GM21423 (cell line): ENCODE results near the gene PRKCZ.
"Not testable (repeated sequence)": the region's sequence is repeated elsewhere in the genome, so short reads cannot be mapped to it uniquely, and the experiment has no call there.

Source experiments
- ATAC-seq: cut with Tn5 transposase; IDR thresholded peaks from one replicate; pipeline ENCODE4 v1.9.1; 2021; ENCODE audit warnings: mild to moderate bottlenecking, moderate library complexity; ENCODE audit not compliant: unreplicated experiment

The PRKCZ gene

DNA sequence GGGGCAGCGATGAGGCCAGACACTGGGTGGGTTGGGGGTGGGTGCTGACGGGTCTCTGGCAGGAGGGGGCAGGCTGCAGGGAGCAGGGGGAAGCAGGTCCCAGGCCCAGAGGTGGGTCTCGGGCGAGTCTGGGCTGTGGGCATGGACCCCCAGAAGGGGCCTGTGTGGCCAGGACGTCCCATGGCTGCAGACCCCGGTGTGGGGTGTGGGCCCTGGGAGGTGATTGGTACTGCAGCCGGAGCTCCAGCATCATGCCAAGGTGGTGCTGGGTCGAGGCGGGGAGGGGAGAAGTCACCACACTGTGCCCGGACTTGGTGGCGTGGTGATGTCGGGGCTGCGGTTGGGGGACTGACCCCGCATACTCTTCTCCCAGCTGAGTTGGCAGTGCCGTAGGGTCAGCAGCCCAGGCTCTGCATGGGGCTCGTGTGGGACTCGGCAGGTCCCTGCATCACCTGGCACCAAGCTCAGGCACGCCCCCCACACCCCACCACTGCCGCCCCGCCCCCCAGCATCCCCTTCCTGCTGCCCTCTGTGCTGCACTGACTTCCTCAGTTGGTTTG is 31.2 kb downstream of the PRKCZ start:
- ATAC-seq = no peak

- no peak for ATAC-seq
Measured at GRCh38 chr1:2082064-2082463, 31.9 kb downstream of the PRKCZ start.

- no peak for ATAC-seq
Measured at GRCh38 chr1:2083666-2084065, 33.5 kb downstream of the PRKCZ start.

GRCh38 chr1:2084306-2084705 is 34.1 kb downstream of the PRKCZ start:
- ATAC-seq = no peak

GRCh38 chr1:2085080-2085479 is 34.9 kb downstream of the PRKCZ start:
- no peak for ATAC-seq

- ATAC-seq = no peak
Measured at GRCh38 chr1:2086446-2087078, 36.4 kb downstream of the PRKCZ start.

- no peak for ATAC-seq
Measured at GRCh38 chr1:2087766-2088165, 37.6 kb downstream of the PRKCZ start.

GRCh38 chr1:2088458-2088857 is 38.2 kb downstream of the PRKCZ start:
- no peak for ATAC-seq

- no peak for ATAC-seq
Measured at GRCh38 chr1:2089051-2089450, 38.8 kb downstream of the PRKCZ start.

GRCh38 chr1:2090216-2090890 is 40.1 kb downstream of the PRKCZ start:
- no peak for ATAC-seq

DNA sequence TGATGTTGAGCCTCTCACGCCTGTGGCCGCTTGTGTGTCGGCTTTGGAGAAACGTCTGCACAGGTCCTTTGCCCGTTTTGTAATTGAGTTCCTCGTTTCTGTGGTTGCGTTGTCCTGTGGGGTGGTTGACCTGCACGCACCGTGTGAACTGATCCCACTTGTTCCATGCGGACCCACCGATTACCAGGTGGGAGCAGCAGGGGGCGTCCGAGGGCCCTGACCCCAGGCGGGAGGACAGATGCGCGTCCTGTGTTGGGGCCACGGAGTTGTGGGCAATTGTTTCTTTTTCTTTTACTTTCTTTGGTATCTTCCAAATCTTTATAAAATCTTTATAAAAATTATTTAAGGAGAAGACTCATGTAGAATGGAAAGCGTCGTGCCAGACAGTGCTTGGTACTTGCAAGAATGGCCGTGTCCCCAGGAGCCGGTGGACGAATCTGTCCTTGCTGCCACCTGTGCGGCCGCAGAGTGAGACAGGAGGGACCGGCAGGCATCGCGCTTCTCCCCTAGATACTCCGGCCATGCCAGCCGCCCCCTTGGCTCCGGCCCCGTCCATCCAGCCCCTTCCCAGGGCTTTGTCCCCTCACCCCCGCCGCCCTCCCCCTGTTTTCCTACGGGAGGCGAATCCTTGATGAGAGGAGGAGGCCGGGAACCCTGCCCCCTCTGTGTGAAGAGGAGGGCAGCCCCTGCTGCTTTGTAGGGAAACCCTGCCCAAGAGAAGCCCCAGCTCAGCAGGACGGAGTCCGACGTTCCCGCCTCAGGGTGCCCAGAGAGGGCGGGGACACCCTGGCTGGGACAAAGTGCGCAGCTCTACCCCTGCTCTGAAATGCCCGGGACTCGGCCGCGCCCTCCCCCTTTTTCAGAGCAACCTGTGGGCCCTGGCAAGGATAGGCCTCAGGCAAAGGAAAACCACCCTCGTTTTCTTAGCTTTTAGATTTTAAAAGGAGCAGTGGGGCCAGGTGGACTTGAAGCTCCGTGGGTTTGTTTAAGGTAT is 41.7 kb downstream of the PRKCZ start:
- no peak for ATAC-seq

- ATAC-seq = no peak
Measured at GRCh38 chr1:2093055-2093454, 42.8 kb downstream of the PRKCZ start.

GRCh38 chr1:2093636-2094035 is 43.4 kb downstream of the PRKCZ start:
- ATAC-seq = no peak

GRCh38 chr1:2094269-2095158 is 44.3 kb downstream of the PRKCZ start:
- not testable (repeated sequence) for ATAC-seq

DNA sequence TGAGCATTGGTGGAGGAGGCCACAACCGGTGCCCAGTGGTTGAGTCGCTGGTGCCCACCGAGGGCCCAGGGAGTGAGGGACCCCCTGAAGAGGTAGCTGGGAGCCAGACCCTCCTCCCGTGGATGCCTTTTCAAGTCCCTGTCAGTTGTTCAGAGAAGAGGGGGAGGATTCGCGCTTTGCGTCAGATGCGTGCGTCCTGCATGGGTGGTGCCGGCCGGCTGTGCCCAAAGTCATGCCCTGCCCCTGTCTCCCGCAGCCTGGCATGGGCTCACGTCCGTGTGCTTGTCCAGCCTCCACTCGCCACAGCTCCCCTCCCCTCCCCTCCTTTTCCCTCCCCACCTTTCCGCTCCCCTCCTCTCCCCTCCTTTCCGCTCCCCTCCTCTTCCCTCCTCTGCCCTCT is 45.2 kb downstream of the PRKCZ start:
- no peak for ATAC-seq

GRCh38 chr1:2095981-2096736 is 45.9 kb downstream of the PRKCZ start:
- ATAC-seq = no peak

DNA sequence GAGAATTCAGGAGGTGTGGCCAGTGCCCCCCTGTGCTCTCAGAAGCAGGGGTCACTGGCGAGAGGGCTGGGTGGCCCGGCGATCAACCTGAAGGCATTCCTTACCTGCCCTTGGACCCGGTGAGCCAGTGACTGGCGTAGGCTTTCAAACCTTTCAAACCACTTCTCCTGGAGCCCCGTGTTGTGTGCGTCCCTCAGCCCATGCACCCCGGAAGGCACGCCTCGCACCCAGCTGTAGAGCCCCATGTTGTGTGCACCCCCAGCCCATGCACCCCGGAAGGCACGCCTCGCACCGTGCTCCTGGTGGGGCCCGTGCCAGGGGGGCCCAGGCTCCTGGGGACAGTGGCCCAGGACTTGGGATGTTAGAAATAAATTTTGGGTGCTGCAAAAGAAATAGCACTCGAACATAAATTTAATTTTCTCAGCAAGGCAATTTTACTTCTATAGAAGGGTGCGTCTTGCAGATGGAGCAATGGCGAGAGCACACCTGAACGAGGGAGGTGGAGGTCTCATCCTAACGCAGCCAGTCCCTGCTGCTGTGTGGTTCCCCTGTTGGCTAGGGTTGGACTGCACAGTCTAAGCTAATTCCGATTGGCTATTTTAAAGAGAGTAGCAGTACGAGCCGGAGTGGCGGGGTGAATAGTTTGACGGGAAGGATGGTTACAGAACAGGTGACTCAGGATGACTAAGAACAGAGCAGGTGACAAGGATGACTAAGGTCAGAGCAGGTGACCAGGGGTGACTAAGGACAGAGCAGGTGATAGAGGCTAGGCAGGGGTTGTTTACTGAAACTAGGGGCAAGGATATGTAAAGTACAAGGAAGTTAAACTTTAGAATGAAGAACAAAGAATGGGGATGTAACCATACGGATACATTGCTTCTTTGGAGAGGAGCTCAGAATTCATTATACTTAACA is 47.4 kb downstream of the PRKCZ start:
- ATAC-seq = no peak

DNA sequence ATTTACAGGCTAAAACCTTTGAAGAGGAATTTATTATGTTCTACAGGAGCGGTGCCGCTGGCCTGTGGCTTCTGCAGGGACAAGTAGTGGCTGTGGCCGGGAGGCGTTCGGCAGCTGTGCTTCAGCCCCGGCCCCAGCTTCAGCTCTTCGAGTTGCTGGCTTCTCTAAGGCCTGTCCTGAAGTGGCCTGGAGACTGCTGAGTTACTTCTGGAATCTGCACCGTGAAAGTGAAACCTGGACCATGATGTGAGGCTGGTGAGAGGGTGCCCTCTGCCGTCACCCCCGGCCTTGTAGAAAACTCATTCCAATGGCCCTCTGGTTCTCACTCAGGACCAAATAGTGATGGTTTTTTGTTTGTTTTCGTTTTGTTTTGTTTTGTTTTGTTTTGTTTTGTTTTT is 48.1 kb downstream of the PRKCZ start:
- ATAC-seq = no peak
